Heart left ventricle (tissue), 13 donors: ENCODE data around the gene KRT6A.
"Not testable (repeated sequence)": the region's sequence is repeated elsewhere in the genome, so short reads cannot be mapped to it uniquely, and the experiment has no call there.

Experiments
- CTCF ChIP-seq, 12 donors: fragments of 200-600 bp; sonication (generic) in 4 of 12; IDR thresholded peaks; one replicate each; pipeline versions ENCODE4 v1.5.0 to v1.8.0; 2018 to 2022; ENCODE audit warnings: antibody characterized with exemption in 12 of 12, mild to moderate bottlenecking in 5 of 12
- POLR2A ChIP-seq, 2 donors: fragments of 450-650 bp; IDR thresholded peaks; one replicate each; pipeline ENCODE4 v1.6.1; 2017; ENCODE audit warnings: antibody characterized with exemption in 2 of 2, mild to moderate bottlenecking in 2 of 2, moderate library complexity in 2 of 2
- donor health status: ischemic (EF 13 %, LVEDD 7.1; RV severe dilation, severe dysfunction).
- donor health status: DM: no; HTN: yes; CAD: no.
- donor health status: DM: no; HTN: no; CAD: no.
- donor health status: ischemic (EF 25% LVEDD 6.9; RV normal size, moderate dysfunction).
- donor health status: ischemic (EF 25% LVEDD 5.7; RV mildly dilated, moderate dysfunction).
- donor health status: ischemic (EF 35%, LVEDD 5.7; RV mildly dilated, moderate dysfunction).
- donor health status: nonischemic (EF 11% LVEDD 7.7; RV severe dilation, severe dysfunction).
- donor health status: DM: yes; HTN: yes; CAD: no.
- donor health status: PGD.
- donor health status: ischemic (EF 29% LVEDD 5.4; RV normal size, mild dysfunction).
- donor health status: nonischemic (EF 23%, LVEDD 6.1; RV moderate dilation, normal function).

- not testable (repeated sequence) for TF ChIP-seq CTCF, POLR2A (IDR thresholded peaks at IDR 0.05)
These were observed 1.6 kb downstream of the KRT6A start for GRCh38 chr12:52491495-52491894.
